Activated T-cell treated with anti-CD3 and anti-CD28 coated beads, Interleukin-2, amount 50 U/mL, for 4 hours (primary cell): ENCODE data around the gene SLC17A3. TPM values are rescaled to one million over a fixed set of nuclear protein-coding genes. Genes with fewer than 3 reads are reported as not detected.

Experiments used
- ATAC-seq, 2 donors: fragments of 200-7000 bp; cut with Tn5 transposase; one replicate each; pipeline ENCODE4 v1.10.0; 2021
- DNase-seq: peaks from one replicate; pipeline ENCODE4 v3.0.0-alpha.2; 2020
- H3K27me3 Mint-ChIP-seq: one replicate; pipeline ENCODE4 v1.8.0; 2021; ENCODE audit warnings: low read depth, mixed read lengths
- H3K36me3 Mint-ChIP-seq: one replicate; pipeline ENCODE4 v1.8.0; 2022; ENCODE audit warnings: mixed read lengths; ENCODE audit not compliant: insufficient read depth
- H3K4me1 Mint-ChIP-seq: one replicate; pipeline ENCODE4 v1.8.0; 2021; ENCODE audit warnings: low read depth, mixed read lengths
- H3K4me3 Mint-ChIP-seq: one replicate; pipeline ENCODE4 v1.8.0; 2021; ENCODE audit warnings: mild to moderate bottlenecking, moderate library complexity, mixed read lengths
- H3K9me3 Mint-ChIP-seq: one replicate; pipeline ENCODE4 v1.8.0; 2021; ENCODE audit warnings: mixed read lengths
- total RNA-seq, 3 donors: library from RNA; stranded (reverse); gene quantifications; one replicate each; pipeline ENCODE4 v1.2.1, GENCODE V29; 2021

SLC17A3 gene
- total RNA-seq, 3 donors from 2014 or later: 0.11 TPM; not detected in 2

GRCh38 chr6:25899123-25899522 lies 25.1 kb upstream of the SLC17A3 start:
- H3K4me3 Mint-ChIP-seq: no peak overlapping the region
- no peaks in the 10 kb centered on the region for H3K4me1 Mint-ChIP-seq
- peaks cover 4% of the 10 kb centered on the region for H3K27me3 Mint-ChIP-seq
- H3K9me3 Mint-ChIP-seq: no peaks in the 10 kb centered on the region
- H3K36me3 Mint-ChIP-seq: no peaks in the 10 kb centered on the region
- DNase-seq (no peak), ATAC-seq (no peak)

GRCh38 chr6:25898289-25898977 lies 24.4 kb upstream of the SLC17A3 start:
- no peak for ATAC-seq
- Mint-ChIP-seq H3K9me3 (no peaks in the 10 kb centered on the region), H3K4me3 (no peak overlapping the region), H3K36me3 (no peaks in the 10 kb centered on the region), H3K4me1 (no peaks in the 10 kb centered on the region), H3K27me3 (peaks cover 4% of the 10 kb centered on the region)
- no peak for DNase-seq

GRCh38 chr6:25896252-25896651 lies 22.2 kb upstream of the SLC17A3 start:
- ATAC-seq (no peak), DNase-seq (no peak)
- H3K36me3 Mint-ChIP-seq: no peaks in the 10 kb centered on the region
- H3K4me1 Mint-ChIP-seq: no peaks in the 10 kb centered on the region
- no peak overlapping the region for H3K4me3 Mint-ChIP-seq
- H3K9me3 Mint-ChIP-seq: no peaks in the 10 kb centered on the region
- H3K27me3 Mint-ChIP-seq: no peaks in the 10 kb centered on the region

- Mint-ChIP-seq H3K27me3 (no peaks in the 10 kb centered on the region), H3K4me1 (no peaks in the 10 kb centered on the region), H3K4me3 (no peak overlapping the region), H3K9me3 (no peaks in the 10 kb centered on the region), H3K36me3 (no peaks in the 10 kb centered on the region)
- ATAC-seq (no peak), DNase-seq (no peak)
Observed at GRCh38 chr6:25895771-25896170, 21.7 kb upstream of the SLC17A3 start.

- Mint-ChIP-seq H3K4me3 (no peak overlapping the region), H3K4me1 (no peaks in the 10 kb centered on the region), H3K27me3 (no peaks in the 10 kb centered on the region), H3K9me3 (no peaks in the 10 kb centered on the region), H3K36me3 (no peaks in the 10 kb centered on the region)
- no peak for ATAC-seq
- DNase-seq: no peak
Observed at GRCh38 chr6:25893778-25894177, 19.7 kb upstream of the SLC17A3 start.

GRCh38 chr6:25892877-25893276 lies 18.8 kb upstream of the SLC17A3 start:
- no peak overlapping the region for H3K4me3 Mint-ChIP-seq
- H3K9me3 Mint-ChIP-seq: no peaks in the 10 kb centered on the region
- ATAC-seq: no peak
- no peaks in the 10 kb centered on the region for H3K4me1 Mint-ChIP-seq
- no peaks in the 10 kb centered on the region for H3K36me3 Mint-ChIP-seq
- no peak for DNase-seq
- H3K27me3 Mint-ChIP-seq: no peaks in the 10 kb centered on the region

- H3K36me3 Mint-ChIP-seq: no peaks in the 10 kb centered on the region
- DNase-seq: no peak
- no peak for ATAC-seq
Observed at GRCh38 chr6:25889877-25890853, 16.1 kb upstream of the SLC17A3 start.

GRCh38 chr6:25888626-25889025 lies 14.6 kb upstream of the SLC17A3 start:
- H3K27me3 Mint-ChIP-seq: no peaks in the 10 kb centered on the region
- H3K4me1 Mint-ChIP-seq: no peaks in the 10 kb centered on the region
- H3K4me3 Mint-ChIP-seq: no peak overlapping the region
- ATAC-seq: no peak
- H3K36me3 Mint-ChIP-seq: no peaks in the 10 kb centered on the region
- no peak for DNase-seq
- no peaks in the 10 kb centered on the region for H3K9me3 Mint-ChIP-seq

More at GRCh38 chr6:25889877-25890853, 16.1 kb upstream of the SLC17A3 start:
- Mint-ChIP-seq H3K4me1 (no peaks in the 10 kb centered on the region), H3K9me3 (no peaks in the 10 kb centered on the region), H3K4me3 (no peak overlapping the region), H3K27me3 (no peaks in the 10 kb centered on the region)

- peaks cover 5% of the 10 kb centered on the region for H3K4me1 Mint-ChIP-seq
- H3K36me3 Mint-ChIP-seq: no peaks in the 10 kb centered on the region
- ATAC-seq (no peak), DNase-seq (no peak)
- H3K9me3 Mint-ChIP-seq: no peaks in the 10 kb centered on the region
- H3K4me3 Mint-ChIP-seq: no peak overlapping the region
- H3K27me3 Mint-ChIP-seq: no peaks in the 10 kb centered on the region
Observed at GRCh38 chr6:25886066-25886465, 12.0 kb upstream of the SLC17A3 start.

- H3K4me1 Mint-ChIP-seq: peaks cover 5% of the 10 kb centered on the region
- no peaks in the 10 kb centered on the region for H3K27me3 Mint-ChIP-seq
- H3K4me3 Mint-ChIP-seq: no peak overlapping the region
- ATAC-seq (no peak), DNase-seq (no peak)
- no peaks in the 10 kb centered on the region for H3K9me3 Mint-ChIP-seq
- no peaks in the 10 kb centered on the region for H3K36me3 Mint-ChIP-seq
Observed at GRCh38 chr6:25883991-25884390, 9.9 kb upstream of the SLC17A3 start.

- Mint-ChIP-seq H3K4me1 (peaks cover 5% of the 10 kb centered on the region), H3K4me3 (no peak overlapping the region), H3K27me3 (peaks cover 3% of the 10 kb centered on the region), H3K36me3 (no peaks in the 10 kb centered on the region), H3K9me3 (no peaks in the 10 kb centered on the region)
- DNase-seq (no peak), ATAC-seq (no peak)
Observed at GRCh38 chr6:25883536-25883935, 9.5 kb upstream of the SLC17A3 start.

- no peaks in the 10 kb centered on the region for H3K36me3 Mint-ChIP-seq
- H3K27me3 Mint-ChIP-seq: peaks cover 3% of the 10 kb centered on the region
Observed at GRCh38 chr6:25882051-25882496, 8.0 kb upstream of the SLC17A3 start.

GRCh38 chr6:25880601-25881000 lies 6.6 kb upstream of the SLC17A3 start:
- H3K9me3 Mint-ChIP-seq: no peaks in the 10 kb centered on the region
- H3K36me3 Mint-ChIP-seq: no peaks in the 10 kb centered on the region
- peaks cover 3% of the 10 kb centered on the region for H3K27me3 Mint-ChIP-seq
- peaks cover 7% of the 10 kb centered on the region for H3K4me1 Mint-ChIP-seq
- ATAC-seq (no peak), DNase-seq (no peak)
- no peak overlapping the region for H3K4me3 Mint-ChIP-seq

More at GRCh38 chr6:25882051-25882496, 8.0 kb upstream of the SLC17A3 start:
- Mint-ChIP-seq H3K4me1 (peaks cover 5% of the 10 kb centered on the region), H3K9me3 (no peaks in the 10 kb centered on the region), H3K4me3 (peak overlapping the region; percentile 77)
- ATAC-seq (peak; percentile 34 to 84), DNase-seq (peak; percentile 27)

- ATAC-seq (no peak), DNase-seq (no peak)
- Mint-ChIP-seq H3K4me1 (peaks cover 18% of the 10 kb centered on the region), H3K4me3 (no peak overlapping the region), H3K9me3 (no peaks in the 10 kb centered on the region), H3K27me3 (peaks cover 3% of the 10 kb centered on the region), H3K36me3 (no peaks in the 10 kb centered on the region)
Observed at GRCh38 chr6:25878721-25879322, 4.8 kb upstream of the SLC17A3 start.
